Measurements from ENCODE around the gene NAP1L4. TPM values are rescaled to one million over a fixed set of nuclear protein-coding genes. Genes with fewer than 3 reads are reported as not detected.

Gene NAP1L4
- total and polyA plus RNA-seq, 2 of the 4 experiments (the other 2 are of a cell fraction), result 71.5 to 80.7 TPM

GRCh38 chr11:2919837-2920236, 72.3 kb downstream of the NAP1L4 start:
- intact Hi-C loops (cut with micrococcal nuclease), result no loop called here
- H3K9ac ChIP-seq (ENCODE audit: low read depth, low read length), result no peak overlapping the region
- H2AK9ac ChIP-seq (replicated peaks; ENCODE audit: low read depth, low read length, poor library complexity), result no peak overlapping the region
- BruUV-seq (replicated peaks), result no TSS peak
- H3K18ac ChIP-seq (ENCODE audit: low read depth, low read length), result no peak overlapping the region
- no peak overlapping the region for H2AK5ac ChIP-seq (ENCODE audit: low read depth, low read length)
- H3K27ac ChIP-seq (ENCODE audit: insufficient read depth, low read length), result no peak overlapping the region
- H4K5ac ChIP-seq (ENCODE audit: low read depth, low read length), result no peak overlapping the region
- no peak overlapping the region for H2AFZ ChIP-seq (replicated peaks; ENCODE audit: low read length, poor library complexity)
- H3K56ac ChIP-seq (ENCODE audit: extremely low read depth, insufficient read depth, low read length), result no peak overlapping the region
- H4K91ac ChIP-seq (ENCODE audit: insufficient read depth, low read depth, low read length), result no peak overlapping the region
- no peak for TF ChIP-seq SMC3 (IDR thresholded peaks at IDR 0.05; ENCODE audit: low read depth, low read length)
- no peak for TF ChIP-seq FOS (IDR thresholded peaks at IDR 0.05; ENCODE audit: low read depth, low read length)
- TF ChIP-seq USF2 (IDR thresholded peaks at IDR 0.05; ENCODE audit: low read depth, low read length), result no peak
- TF ChIP-seq CHD1 (IDR thresholded peaks at IDR 0.05; ENCODE audit: low read depth, low read length), result no peak
- no peak for TF ChIP-seq MAFK (IDR thresholded peaks at IDR 0.05; ENCODE audit: low read depth, low read length)
- TF ChIP-seq, protein P1, sequence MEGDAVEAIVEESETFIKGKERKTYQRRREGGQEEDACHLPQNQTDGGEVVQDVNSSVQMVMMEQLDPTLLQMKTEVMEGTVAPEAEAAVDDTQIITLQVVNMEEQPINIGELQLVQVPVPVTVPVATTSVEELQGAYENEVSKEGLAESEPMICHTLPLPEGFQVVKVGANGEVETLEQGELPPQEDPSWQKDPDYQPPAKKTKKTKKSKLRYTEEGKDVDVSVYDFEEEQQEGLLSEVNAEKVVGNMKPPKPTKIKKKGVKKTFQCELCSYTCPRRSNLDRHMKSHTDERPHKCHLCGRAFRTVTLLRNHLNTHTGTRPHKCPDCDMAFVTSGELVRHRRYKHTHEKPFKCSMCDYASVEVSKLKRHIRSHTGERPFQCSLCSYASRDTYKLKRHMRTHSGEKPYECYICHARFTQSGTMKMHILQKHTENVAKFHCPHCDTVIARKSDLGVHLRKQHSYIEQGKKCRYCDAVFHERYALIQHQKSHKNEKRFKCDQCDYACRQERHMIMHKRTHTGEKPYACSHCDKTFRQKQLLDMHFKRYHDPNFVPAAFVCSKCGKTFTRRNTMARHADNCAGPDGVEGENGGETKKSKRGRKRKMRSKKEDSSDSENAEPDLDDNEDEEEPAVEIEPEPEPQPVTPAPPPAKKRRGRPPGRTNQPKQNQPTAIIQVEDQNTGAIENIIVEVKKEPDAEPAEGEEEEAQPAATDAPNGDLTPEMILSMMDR (conservative IDR thresholded peaks at IDR 0.05; ENCODE audit: low read depth, low read length), result no peak
- no peak for TF ChIP-seq BHLHE40 (IDR thresholded peaks at IDR 0.05; ENCODE audit: low read depth, low read length)
- no peak for TF ChIP-seq MXI1 (IDR thresholded peaks at IDR 0.05; ENCODE audit: borderline replicate concordance, low read depth, low read length)
- TF ChIP-seq RFX5 (IDR thresholded peaks at IDR 0.05; ENCODE audit: low read depth, low read length), result no peak
- TF ChIP-seq ELK1 (IDR thresholded peaks at IDR 0.05; ENCODE audit: borderline replicate concordance, low read depth, low read length), result no peak
- no peak for TF ChIP-seq MAZ (IDR thresholded peaks at IDR 0.05; ENCODE audit: borderline replicate concordance, low read depth, low read length)
- TF ChIP-seq POLR2A (IDR thresholded peaks at IDR 0.05; ENCODE audit: low read depth, low read length), result no peak
- TF ChIP-seq CEBPB (IDR thresholded peaks at IDR 0.05; ENCODE audit: low read depth, low read length), result no peak
- TF ChIP-seq RAD21 (IDR thresholded peaks at IDR 0.05; ENCODE audit: low read length), result no peak
- H4K8ac ChIP-seq (ENCODE audit: low read depth in 2 of 2, low read length in 2 of 2), result no peak overlapping the region
- H3K79me1 ChIP-seq (ENCODE audit: low read depth in 1 of 2, low read length in 2 of 2), result 0 out of 4 replicates have a peak, but pooled peaks cover 0 to 4% of the 10 kb centered on the region in 2 experiments
- H3K9me1 ChIP-seq (ENCODE audit: insufficient read depth, low read length), result 0 out of 2 replicates have a peak, but pooled peaks cover 2% of the 10 kb centered on the region
- H3K4me1 ChIP-seq (ENCODE audit: control insufficient read depth, insufficient read depth, low read length), result no peaks in the 10 kb centered on the region
- no peak for DNase-seq
- H3K4me2 ChIP-seq (ENCODE audit: low read depth, low read length), result no peak overlapping the region
- POLR2A ChIA-PET (ENCODE audit: unreplicated experiment), result no interaction called here
- dilution Hi-C loops (cut with HindIII; ENCODE audit: low sequenced_read_pairs, unreplicated experiment), result no loop called here
- CTCF ChIA-PET, result no interaction called here
- WGBS, 2 experiments (ENCODE audit: extremely low coverage in 2 of 2, insufficient read length in 1 of 2), result no CpG with 5 or more reads among the region's 13 CpGs
- in situ Hi-C loops (cut with MboI; ENCODE audit: low sequenced_read_pairs), result no loop called here
- H2BK120ac ChIP-seq (ENCODE audit: low read depth, low read length), result no peak overlapping the region
- no peak overlapping the region for H2BK5ac ChIP-seq (ENCODE audit: low read depth, low read length, poor library complexity, severe bottlenecking)
- H3K36me3 ChIP-seq (ENCODE audit: control insufficient read depth, insufficient read depth, low read length), result no peaks in the 10 kb centered on the region
- H3K23ac ChIP-seq (ENCODE audit: low read depth, low read length), result no peak overlapping the region
- no peaks in the 10 kb centered on the region for H3K27me3 ChIP-seq (ENCODE audit: control insufficient read depth, insufficient read depth, low read length)
- no peak overlapping the region for H2BK15ac ChIP-seq (ENCODE audit: low read depth, low read length)
- no peaks in the 10 kb centered on the region for H3K9me3 ChIP-seq (ENCODE audit: control insufficient read depth, insufficient read depth, low read length)
- H3K4ac ChIP-seq (ENCODE audit: low read depth, low read length), result no peak overlapping the region
- H4K20me1 ChIP-seq (ENCODE audit: insufficient read depth, low read length), result peaks cover 4% of the 10 kb centered on the region; the same call in 1 of the 2 replicates
- no peak overlapping the region for H3K14ac ChIP-seq (replicated peaks; ENCODE audit: low read depth, low read length)
- no peak overlapping the region for H2BK20ac ChIP-seq (ENCODE audit: low read depth, low read length)
- ATAC-seq (ENCODE audit: low read depth), result no peak
- no peak overlapping the region for H3K4me3 ChIP-seq (ENCODE audit: insufficient read depth, low read depth, low read length)

Data from IMR-90 (cell line).